ENCODE data around the gene RBM33. TPM values are rescaled to one million over a fixed set of nuclear protein-coding genes. Genes with fewer than 3 reads are reported as not detected.
"Not testable (repeated sequence)": the region's sequence is repeated elsewhere in the genome, so short reads cannot be mapped to it uniquely, and the experiment has no call there.

The RBM33 gene
- total RNA-seq, 1 experiment from 2014 or later, result 12.3 TPM

- in situ Hi-C loops (cut with HindIII; ENCODE audit: low sequenced_read_pairs), result no loop called here
- DNase-seq (ENCODE audit: low spot score), result no peak
Measured at GRCh38 chr7:155807789-155808548, 163.5 kb downstream of the RBM33 start.

DNA sequence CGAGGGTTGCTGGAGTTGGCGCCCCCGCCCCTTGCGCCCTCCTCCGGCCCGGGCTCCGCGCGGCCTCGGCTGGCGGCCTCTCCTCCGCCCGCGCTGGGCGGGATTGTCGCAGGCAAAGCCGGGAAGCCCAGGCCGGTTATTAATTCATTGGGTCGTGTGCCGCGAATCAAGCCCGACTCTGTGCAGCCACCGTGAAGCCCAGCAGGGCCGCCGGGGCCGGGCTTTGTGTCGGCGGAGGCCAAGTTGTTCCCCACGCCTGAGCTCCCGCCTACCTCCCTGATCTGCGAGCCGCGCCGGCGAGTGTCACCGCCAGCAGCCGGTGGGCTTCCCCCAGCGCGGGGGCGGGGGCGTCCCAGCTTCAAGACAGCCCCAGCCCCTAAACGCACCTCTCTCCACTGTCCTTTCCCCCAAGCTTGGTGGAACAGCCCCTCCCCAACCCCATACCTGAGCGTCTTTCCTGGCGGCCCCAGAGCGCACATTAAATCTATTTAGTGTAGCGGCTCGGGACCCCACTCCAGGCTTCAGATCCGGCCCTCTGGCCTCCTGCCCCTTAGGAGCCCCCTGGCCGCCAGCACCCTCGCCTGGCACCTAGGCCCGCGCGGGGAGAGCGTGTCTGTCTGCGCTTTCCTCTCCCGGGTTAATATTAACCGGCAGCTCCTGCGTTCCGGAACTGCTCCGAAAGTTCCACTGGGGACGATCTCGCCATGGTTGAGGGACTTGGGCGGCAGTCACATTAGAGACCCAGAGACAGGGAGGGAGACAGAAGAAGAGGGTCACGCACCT is 164.3 kb downstream of the RBM33 start:
- DNase-seq (ENCODE audit: low spot score), result no peak
- in situ Hi-C loops (cut with HindIII; ENCODE audit: low sequenced_read_pairs), result no loop called here

DNA sequence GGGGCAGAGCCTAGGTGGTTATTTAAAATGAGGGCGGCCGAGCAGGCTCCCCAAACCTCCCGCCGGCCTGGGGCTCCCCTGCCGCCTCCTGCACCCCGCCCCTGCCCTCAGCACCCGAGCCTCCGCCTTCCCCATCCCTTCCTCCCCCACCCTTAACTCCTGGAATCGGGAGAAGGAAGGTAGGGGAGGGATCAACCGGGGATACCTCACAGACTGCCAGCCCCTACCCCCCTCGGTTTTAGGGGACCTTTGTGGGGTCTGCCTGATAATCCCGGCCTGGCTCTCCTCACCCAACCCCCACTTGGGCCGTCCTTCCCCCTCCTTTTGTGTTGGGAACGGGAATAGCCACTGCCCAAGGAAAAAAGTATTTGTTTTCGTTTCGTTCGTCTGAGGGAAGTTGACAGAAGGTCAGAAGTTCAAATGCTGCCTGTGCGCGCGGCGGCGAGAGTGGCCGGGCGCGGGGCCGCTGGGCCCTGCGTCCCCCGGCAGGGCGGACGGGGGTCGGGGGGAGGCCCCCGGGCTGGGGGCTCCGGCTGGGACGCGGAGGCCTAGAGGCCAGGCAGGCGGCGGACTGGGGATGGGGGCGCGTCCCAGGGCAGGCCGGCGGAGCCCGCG is 165.0 kb downstream of the RBM33 start:
- no peak for DNase-seq (ENCODE audit: low spot score)
- in situ Hi-C loops (cut with HindIII; ENCODE audit: low sequenced_read_pairs), result no loop called here

GRCh38 chr7:155809947-155810769 is 165.7 kb downstream of the RBM33 start:
- no peak for DNase-seq (ENCODE audit: low spot score)
- in situ Hi-C loops (cut with HindIII; ENCODE audit: low sequenced_read_pairs), result no loop called here

DNA sequence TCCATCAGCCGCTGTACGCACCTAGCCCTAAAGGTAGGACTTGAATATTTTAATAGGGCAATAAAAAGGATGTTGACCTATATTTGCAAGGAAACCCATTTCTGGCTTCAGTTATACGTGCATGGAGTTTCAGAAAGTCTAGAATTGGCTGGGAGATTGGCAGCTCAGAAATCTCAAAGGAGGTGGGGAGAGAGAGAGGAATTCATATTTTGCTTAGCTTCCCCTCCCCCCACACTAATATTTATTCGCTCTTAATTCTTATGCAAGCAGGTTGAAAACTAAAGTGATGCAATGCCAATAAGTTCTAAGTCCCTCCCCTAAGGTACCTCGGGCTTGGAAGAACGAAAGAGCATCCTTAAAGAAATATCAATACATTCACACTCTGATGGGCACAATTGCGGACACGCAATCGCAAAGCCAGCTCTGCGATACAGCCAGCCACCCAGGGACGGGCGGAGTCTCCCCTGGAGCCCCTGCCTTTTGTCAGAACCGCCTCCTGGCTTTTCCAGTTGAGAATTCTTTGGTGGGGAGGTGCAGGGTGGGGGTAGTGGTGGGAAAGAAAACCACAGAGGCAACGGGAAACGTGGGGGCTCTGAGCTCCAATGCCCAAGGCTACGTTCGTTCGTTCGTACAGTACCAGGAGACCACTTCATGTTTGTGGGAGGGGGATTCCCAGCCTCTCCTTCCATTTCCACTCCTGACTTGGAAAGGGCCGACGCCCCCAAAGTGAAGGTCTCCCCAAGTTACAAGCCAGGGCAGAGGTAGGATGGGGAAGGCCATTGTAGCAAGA is 166.5 kb downstream of the RBM33 start:
- in situ Hi-C loops (cut with HindIII; ENCODE audit: low sequenced_read_pairs), result no loop called here
- no peak for DNase-seq (ENCODE audit: low spot score)

- DNase-seq (ENCODE audit: low spot score), result no peak
- in situ Hi-C loops (cut with HindIII; ENCODE audit: low sequenced_read_pairs), result no loop called here
Measured at GRCh38 chr7:155811560-155811894, 167.1 kb downstream of the RBM33 start.

DNA sequence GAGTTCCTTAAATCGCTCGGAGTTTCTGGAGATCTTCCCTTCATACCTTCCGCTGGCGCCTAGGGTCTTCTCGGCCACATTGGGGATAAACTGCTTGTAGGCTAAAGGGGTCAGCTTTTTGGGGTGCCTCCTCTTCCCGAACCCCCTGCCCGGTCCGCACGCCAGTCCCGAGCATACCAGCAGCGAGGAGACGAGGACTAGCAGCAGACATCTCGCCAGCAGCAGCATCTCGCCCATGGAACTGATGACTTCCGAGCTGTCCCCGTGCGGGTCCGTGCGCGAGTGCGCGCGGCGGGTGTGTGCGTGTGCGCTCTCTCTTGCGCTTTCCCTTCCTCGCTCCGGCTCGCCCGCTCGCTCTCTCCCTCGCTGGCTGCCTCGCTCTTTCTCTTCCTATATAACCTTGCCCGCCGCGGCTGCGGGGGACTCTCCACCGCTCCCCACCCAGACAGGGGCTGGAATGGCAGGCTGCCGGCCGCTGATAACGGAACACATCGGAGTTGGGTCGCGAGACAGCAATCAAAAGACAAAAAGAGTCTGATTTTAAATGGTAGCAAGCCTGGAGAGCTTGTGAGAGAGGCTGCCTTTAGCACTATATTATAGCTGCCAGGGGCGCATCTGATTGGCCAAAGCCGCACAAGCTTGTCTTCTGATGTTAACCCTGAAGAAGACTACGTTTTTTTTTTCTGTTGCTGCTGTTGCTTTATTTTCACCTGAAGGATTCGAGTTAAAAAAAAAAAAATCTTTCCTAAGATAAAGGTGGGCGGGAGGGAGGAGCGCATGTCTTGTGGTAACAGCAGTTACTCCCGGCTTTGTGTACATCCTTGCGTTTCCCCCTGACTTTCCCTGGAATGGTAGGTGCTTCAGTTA is 167.7 kb downstream of the RBM33 start, which contains the start of gene SHH:
TSS of gene SHH (minus strand) at position 569 of the 867 bp plus-strand sequence. CDS start at position 228, 341 bp downstream.
- in situ Hi-C loops (cut with HindIII; ENCODE audit: low sequenced_read_pairs), result no loop called here
- DNase-seq (ENCODE audit: low spot score), result no peak

- no peak for DNase-seq (ENCODE audit: low spot score)
- in situ Hi-C loops (cut with HindIII; ENCODE audit: low sequenced_read_pairs), result no loop called here
Measured at GRCh38 chr7:155813125-155813524, 168.7 kb downstream of the RBM33 start.

DNA sequence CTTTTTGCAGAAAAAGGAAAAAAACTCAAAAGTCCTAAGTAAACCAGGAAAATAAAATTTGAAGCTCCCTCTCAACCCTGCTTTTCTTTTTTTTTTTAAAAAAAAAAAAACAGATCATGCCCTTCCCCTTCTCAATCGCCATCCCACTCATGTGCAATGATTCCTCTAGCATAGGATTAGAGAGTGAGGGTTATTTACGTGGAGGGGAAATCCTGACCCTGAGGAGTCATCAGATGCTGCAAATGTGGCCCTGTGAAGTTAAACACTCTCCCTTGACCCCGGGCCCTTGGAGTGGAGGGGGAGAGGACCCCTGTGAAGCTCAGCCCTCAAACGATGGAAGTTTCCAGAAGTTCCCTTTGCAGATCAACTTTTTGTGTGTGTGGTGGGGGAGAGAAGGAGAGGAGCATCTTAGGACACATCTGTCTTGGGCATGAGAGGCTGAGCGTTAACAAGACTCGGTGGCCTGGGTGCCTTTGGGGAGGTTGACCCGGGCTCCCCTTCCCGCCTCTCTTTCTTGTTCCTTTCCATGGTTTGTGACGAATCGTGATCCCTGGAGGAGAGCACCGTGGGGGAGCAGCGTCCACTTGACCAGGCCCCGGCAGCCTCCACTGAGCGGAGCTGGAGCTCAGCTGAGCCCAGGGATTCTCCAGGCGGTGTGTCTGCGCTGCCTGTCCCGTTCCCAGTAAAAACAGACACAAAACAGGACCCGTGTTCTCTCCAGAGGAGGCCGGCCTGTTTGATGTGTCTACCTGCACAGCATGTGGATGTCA is 169.3 kb downstream of the RBM33 start:
- DNase-seq (ENCODE audit: low spot score), result no peak
- in situ Hi-C loops (cut with HindIII; ENCODE audit: low sequenced_read_pairs), result no loop called here

DNA sequence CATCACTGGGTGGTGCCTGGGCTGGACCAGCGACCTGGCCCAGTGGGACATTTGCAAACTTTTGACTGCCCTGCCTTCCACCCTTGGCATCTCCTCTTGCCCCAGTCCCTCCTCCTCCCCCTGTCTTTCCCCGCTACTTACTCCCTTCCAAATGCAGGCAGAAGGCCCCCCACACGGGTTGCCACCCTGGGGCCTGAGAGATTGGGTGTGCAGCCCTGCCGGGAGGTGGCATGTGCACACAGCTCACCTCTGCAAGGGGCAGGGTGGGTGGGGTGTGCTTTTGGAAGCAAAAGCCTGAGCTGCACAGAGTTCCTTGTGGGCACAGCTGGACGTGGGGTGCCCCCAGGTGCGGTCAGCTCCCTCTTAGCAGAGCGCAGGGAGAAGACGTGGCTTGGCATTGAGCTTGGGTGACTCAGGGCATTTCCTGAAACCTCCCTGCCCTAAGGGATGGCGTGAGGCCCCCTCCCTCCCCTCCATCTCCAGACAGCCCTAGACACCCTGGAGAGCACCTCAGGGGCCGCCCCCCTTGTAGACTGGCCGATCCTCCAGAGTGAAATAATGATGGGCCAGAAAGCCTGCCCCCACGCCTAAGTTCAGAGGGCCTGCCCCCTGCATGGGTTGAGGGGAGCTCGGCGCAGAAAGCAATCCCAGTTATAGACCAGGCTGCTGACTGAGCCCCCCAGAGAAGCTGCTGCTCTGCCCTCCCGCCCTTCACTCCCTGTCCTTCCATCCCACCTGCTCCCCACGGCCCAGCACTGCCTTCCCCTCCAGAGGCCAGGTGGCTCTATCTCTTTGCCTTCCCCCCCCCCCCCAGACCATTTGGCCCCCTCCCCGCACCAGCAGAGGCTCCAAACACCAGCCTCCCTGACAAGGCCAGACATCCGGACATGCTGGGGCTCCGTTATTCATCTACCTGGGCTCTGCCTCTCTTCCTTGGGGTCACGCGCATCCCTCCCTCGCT is 170.1 kb downstream of the RBM33 start:
- no peak for DNase-seq (ENCODE audit: low spot score)
- in situ Hi-C loops (cut with HindIII; ENCODE audit: low sequenced_read_pairs), result no loop called here

DNA sequence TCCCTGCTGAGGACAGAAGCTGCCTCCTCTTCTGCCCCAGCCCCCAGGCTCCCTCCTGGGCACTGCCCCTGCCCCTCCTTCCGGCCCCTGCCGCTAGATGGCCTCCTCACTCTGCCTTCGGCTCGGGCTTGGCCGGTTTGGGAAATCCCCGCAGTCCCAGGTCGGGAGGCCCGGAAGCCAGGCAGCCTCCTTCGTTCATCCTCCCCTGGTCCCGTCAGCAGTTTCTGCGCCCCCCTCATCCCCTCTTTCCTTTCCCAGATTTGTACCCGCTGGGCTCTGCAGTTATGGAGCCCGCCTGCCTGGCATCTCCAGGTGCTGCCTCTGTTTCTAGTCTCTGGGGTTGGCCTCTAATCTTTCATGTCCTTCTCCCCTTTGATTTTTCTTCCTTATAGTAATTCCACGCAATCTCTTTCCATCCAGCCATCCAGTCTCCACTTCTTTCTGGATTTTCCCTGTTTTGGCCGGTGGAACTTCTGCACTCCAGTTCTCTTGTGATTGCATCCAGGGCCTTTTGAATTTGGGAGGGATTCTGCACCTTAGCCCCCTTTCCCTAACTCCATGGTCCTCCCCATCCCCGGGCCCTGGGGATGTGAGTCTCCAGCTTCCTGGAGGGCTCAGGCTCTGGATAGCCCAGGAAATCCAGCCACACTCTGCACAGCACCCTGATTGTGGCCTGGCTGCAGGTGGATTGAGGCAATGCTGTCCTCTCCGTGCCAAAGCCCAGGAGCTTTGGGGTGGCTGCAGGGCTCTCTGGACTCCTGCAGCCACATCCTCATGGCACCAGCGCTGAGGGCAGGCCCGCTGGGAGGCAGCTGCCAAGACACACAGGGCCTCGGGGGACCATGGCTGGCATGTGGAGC is 171.1 kb downstream of the RBM33 start:
- in situ Hi-C loops (cut with HindIII; ENCODE audit: low sequenced_read_pairs), result no loop called here
- DNase-seq (ENCODE audit: low spot score), result no peak

DNA sequence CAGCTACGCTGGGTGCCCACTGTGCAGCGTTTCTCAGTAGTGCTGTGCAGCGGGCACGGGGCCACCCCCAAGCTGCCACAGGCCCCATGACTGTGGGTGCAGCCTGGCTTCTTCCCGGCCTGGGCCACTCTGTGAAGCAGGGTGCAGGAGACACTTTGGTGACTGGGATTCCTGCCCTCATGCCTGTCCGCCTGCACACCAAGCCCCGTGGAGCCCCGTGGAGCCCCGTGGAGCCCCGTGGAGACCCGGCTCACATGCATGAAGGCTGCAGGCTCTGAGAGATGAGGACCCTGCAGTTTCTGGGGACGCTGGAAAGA is 171.7 kb downstream of the RBM33 start:
- in situ Hi-C loops (cut with HindIII; ENCODE audit: low sequenced_read_pairs), result no loop called here
- DNase-seq (ENCODE audit: low spot score), result no peak

DNA sequence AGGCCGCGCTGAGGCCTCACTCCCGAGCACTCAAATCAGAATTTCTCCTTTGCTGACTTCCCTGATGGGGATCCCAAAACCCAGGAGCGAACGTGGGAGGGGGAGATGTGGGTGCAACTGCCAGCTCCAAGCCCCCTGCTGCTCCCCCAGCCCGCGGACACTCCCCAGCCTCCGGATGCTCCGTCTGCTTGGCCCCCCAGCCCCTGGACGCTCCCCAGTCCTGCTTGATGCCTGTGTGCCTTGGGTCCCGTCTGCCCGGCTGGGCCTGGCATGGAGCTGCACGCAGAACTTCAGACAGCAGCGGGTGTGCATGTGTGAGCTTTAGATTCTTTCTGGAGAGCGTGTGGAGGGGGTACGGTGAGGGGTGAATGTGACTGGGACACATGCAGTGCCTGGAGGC is 172.5 kb downstream of the RBM33 start:
- DNase-seq (ENCODE audit: low spot score), result no peak
- in situ Hi-C loops (cut with HindIII; ENCODE audit: low sequenced_read_pairs), result no loop called here

DNA sequence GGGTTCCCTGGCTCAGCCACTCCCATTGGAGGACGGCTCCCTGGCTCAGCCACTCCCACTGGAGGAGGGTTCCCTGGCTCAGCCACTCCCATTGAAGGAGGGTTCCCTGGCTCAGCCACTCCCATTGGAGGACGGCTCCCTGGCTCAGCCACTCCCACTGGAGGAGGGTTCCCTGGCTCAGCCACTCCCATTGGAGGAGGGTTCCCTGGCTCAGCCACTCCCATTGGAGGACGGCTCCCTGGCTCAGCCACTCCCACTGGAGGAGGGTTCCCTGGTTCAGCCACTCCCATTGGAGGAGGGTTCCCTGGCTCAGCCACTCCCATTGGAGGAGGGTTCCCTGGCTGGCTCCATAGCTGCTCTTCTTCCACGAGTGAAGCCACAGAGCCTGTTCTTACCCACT is 173.1 kb downstream of the RBM33 start:
- in situ Hi-C loops (cut with HindIII; ENCODE audit: low sequenced_read_pairs); DNase-seq (ENCODE audit: low spot score): not testable (repeated sequence)

GRCh38 chr7:155818154-155818819 is 173.8 kb downstream of the RBM33 start:
- no peak for DNase-seq (ENCODE audit: low spot score)
- in situ Hi-C loops (cut with HindIII; ENCODE audit: low sequenced_read_pairs), result no loop called here
